B cell (primary cell): ENCODE data around the gene SLC22A17. TPM values are rescaled to one million over a fixed set of nuclear protein-coding genes. Genes with fewer than 3 reads are reported as not detected.

Source experiments
- ATAC-seq: fragments of 200-7000 bp; cut with Tn5 transposase; one replicate; pipeline ENCODE4 v1.10.0; 2021; ENCODE audit warnings: low read depth, mild to moderate bottlenecking, moderate number of reproducible peaks, moderate library complexity
- CTCF ChIA-PET: fragments of 350-600 bp; sonication (Branson Sonifier 250); formaldehyde crosslinking; loops from one replicate; lab custom pipeline; 2021; ENCODE audit warnings: antibody characterized with exemption, inconsistent platforms; lab: Charles Lee
- POLR2A ChIA-PET: fragments of 350-600 bp; sonication (Branson Sonifier 250); formaldehyde crosslinking; loops from one replicate; lab custom pipeline; 2021; ENCODE audit warnings: antibody characterized with exemption; lab: Charles Lee
- DNase-seq: peaks from one replicate; pipeline ENCODE4 v3.0.0; 2013
- H2AFZ ChIP-seq: 2 replicates; pipeline ENCODE4 v1.6.1; 2012; ENCODE audit warnings: mild to moderate bottlenecking, low read depth, low read length; ENCODE audit not compliant: insufficient read depth, poor library complexity, severe bottlenecking
- H3K27ac ChIP-seq, 2 donors: 1 replicate in 1 of 2; 2 replicates in 1 of 2; pipeline ENCODE4 v1.5.1; 2012 to 2013; ENCODE audit warnings: low read length in 2 of 2, mild to moderate bottlenecking in 2 of 2, moderate library complexity in 1 of 2
- H3K27me3 ChIP-seq, 4 experiments: fragments of 200-600 bp in 1 of 4; sonication (generic) in 1 of 4; replicated peaks in 1 of 4; 1 replicate in 2 of 4; 2 replicates in 2 of 4; pipeline versions ENCODE4 v1.6.1 to v1.7.0; 2013 to 2016; ENCODE audit warnings: low read length in 3 of 4, mild to moderate bottlenecking in 2 of 4, mixed read lengths in 1 of 4, moderate library complexity in 1 of 4; ENCODE audit not compliant: insufficient read depth in 4 of 4, control insufficient read depth in 3 of 4; ENCODE audit errors: control extremely low read depth in 1 of 4
- H3K36me3 ChIP-seq, 2 experiments: replicated peaks in 1 of 2; 1 replicate in 1 of 2; 2 replicates in 1 of 2; pipeline versions ENCODE4 v1.6.1 to v1.7.1; 2013; ENCODE audit warnings: low read length in 1 of 2; ENCODE audit not compliant: insufficient read depth in 2 of 2, control insufficient read depth in 1 of 2; ENCODE audit errors: control extremely low read depth in 1 of 2, extremely low read depth in 1 of 2
- H3K4me1 ChIP-seq, 2 donors: fragments of 200-600 bp in 1 of 2; sonication (generic) in 1 of 2; 1 replicate in 1 of 2; 2 replicates in 1 of 2; pipeline versions ENCODE4 v1.5.1 to v1.6.1; 2013 to 2017; ENCODE audit warnings: low read length in 2 of 2; ENCODE audit not compliant: control insufficient read depth in 2 of 2, insufficient read depth in 2 of 2
- H3K4me2 ChIP-seq: replicated peaks from 2 replicates; pipeline ENCODE3; 2012; ENCODE audit warnings: mild to moderate bottlenecking, low read depth, low read length; ENCODE audit not compliant: poor library complexity, severe bottlenecking
- H3K4me3 ChIP-seq, 5 experiments: fragments of 200-600 bp in 1 of 5; sonication (generic) in 1 of 5; 1 replicate in 3 of 5; 2 replicates in 2 of 5; pipeline versions ENCODE4 v1.5.1 to v1.7.0; 2011 to 2016; ENCODE audit warnings: low read length in 4 of 5, mild to moderate bottlenecking in 4 of 5, low read depth in 2 of 5, control low read depth in 1 of 5, moderate library complexity in 1 of 5; ENCODE audit not compliant: insufficient read depth in 1 of 5; ENCODE audit errors: control extremely low read depth in 1 of 5, extremely low read depth in 1 of 5
- H3K79me2 ChIP-seq: fragments of 200-600 bp; sonication (generic); one replicate; pipeline ENCODE4 v1.6.0; 2016; ENCODE audit warnings: low read length; ENCODE audit not compliant: control insufficient read depth, insufficient read depth
- H3K9ac ChIP-seq: fragments of 200-600 bp; sonication (generic); 2 replicates; pipeline ENCODE4 v1.6.1; 2017; ENCODE audit warnings: mild to moderate bottlenecking, low read length, moderate library complexity
- H3K9me3 ChIP-seq, 3 donors: one replicate each; pipeline versions ENCODE4 v1.6.1 to v1.7.1; 2013; ENCODE audit warnings: low read length in 2 of 3; ENCODE audit not compliant: control insufficient read depth in 2 of 3, insufficient read depth in 1 of 3; ENCODE audit errors: control extremely low read depth in 1 of 3
- H4K20me1 ChIP-seq: 2 replicates; pipeline ENCODE4 v1.6.0; 2012; ENCODE audit warnings: mild to moderate bottlenecking, low read length; ENCODE audit not compliant: insufficient read depth, control insufficient read depth, poor library complexity, severe bottlenecking
- H3K27ac Mint-ChIP-seq: one replicate; pipeline ENCODE4 v1.8.0; 2021; ENCODE audit warnings: mixed read lengths
- H3K27me3 Mint-ChIP-seq: one replicate; pipeline ENCODE4 v1.8.0; 2021; ENCODE audit warnings: mixed read lengths
- H3K4me1 Mint-ChIP-seq: one replicate; pipeline ENCODE4 v1.8.0; 2021; ENCODE audit warnings: mixed read lengths
- H3K4me3 Mint-ChIP-seq: one replicate; pipeline ENCODE4 v1.8.0; 2021; ENCODE audit warnings: mixed read lengths
- H3K9me3 Mint-ChIP-seq: one replicate; pipeline ENCODE4 v1.8.0; 2022; ENCODE audit warnings: mixed read lengths; ENCODE audit not compliant: insufficient read depth
- CTCF ChIP-seq: fragments of 200-600 bp; IDR thresholded peaks from one replicate; pipeline ENCODE4 v1.8.0; 2022; ENCODE audit warnings: antibody characterized with exemption, mild to moderate bottlenecking
- EZH2 ChIP-seq: IDR thresholded peaks from 2 replicates; pipeline ENCODE4 v1.6.1; 2012; ENCODE audit warnings: borderline replicate concordance, low read depth, mild to moderate bottlenecking, moderate library complexity, low read length; ENCODE audit not compliant: insufficient read depth, poor library complexity, severe bottlenecking
- WGBS: methylation state at CpG from one replicate; pipeline ENCODE4 v1.1.5; 2013; ENCODE audit warnings: missing lambda C conversion rate; ENCODE audit not compliant: insufficient coverage; 5-methylcytosine and 5-hydroxymethylcytosine counted together
- intact Hi-C: fragments of 100-400 bp; cut with micrococcal nuclease; formaldehyde crosslinking; loops from one replicate; pipeline ENCODE4 v1.10.0; 2022
- polyA plus RNA-seq: library from polyadenylated mRNA; depleted of rRNA; stranded (reverse); fragments of >200 nt; gene quantifications from 2 replicates; pipeline ENCODE4 v1.2.3, GENCODE V29; 2012
- total RNA-seq, 2 donors: library from RNA; stranded (reverse); fragments of 120-200 nt in 1 of 2; gene quantifications; 1 replicate in 1 of 2; 2 replicates in 1 of 2; pipeline versions ENCODE4 v1.2.3 to v1.2.4, GENCODE V29; 2013 to 2022

The SLC22A17 gene
- total and polyA plus RNA-seq, 2 donors (not counting 1 experiment from before 2014, with no cell fraction given), result 0.89 to 0.92 TPM

GRCh38 chr14:23373041-23373440 is 20.4 kb upstream of the SLC22A17 start:
- Histone ChIP-seq H3K9me3 (no peaks in the 10 kb centered on the region), H3K36me3 (no peaks in the 10 kb centered on the region), H3K4me3 (no peak overlapping the region), H3K27me3 (peaks cover 0 to 3% (median 2%) of the 10 kb centered on the region in 4 experiments), H3K27ac (no peak overlapping the region), H3K79me2 (no peaks in the 10 kb centered on the region), H3K4me1 (no peaks in the 10 kb centered on the region), H3K4me2 (no peak overlapping the region), H4K20me1 (no peaks in the 10 kb centered on the region), H2AFZ (no peak overlapping the region), H3K9ac (no peak overlapping the region)
- Mint-ChIP-seq H3K4me3 (no peak overlapping the region), H3K27ac (no peak overlapping the region), H3K9me3 (no peaks in the 10 kb centered on the region), H3K4me1 (no peaks in the 10 kb centered on the region), H3K27me3 (peaks cover 17% of the 10 kb centered on the region)
- POLR2A ChIA-PET, result no interaction called here
- 96% methylated on average over 3 of the region's 3 CpGs for WGBS
- CTCF ChIA-PET, result interaction anchor here (1.9 kb wide), 1 partner anchor 12 kb away, joined by 4 read pairs; no protein-coding TSS in a partner anchor
- DNase-seq, result no peak
- no peak for TF ChIP-seq EZH2
- TF ChIP-seq CTCF, result no peak
- ATAC-seq, result no peak
- intact Hi-C loops, result no loop called here

GRCh38 chr14:23372509-23372908 is 19.8 kb upstream of the SLC22A17 start, which contains the start of gene IL25:
IL25 (plus strand) TSS chr14:23372809.
- Histone ChIP-seq H4K20me1 (no peaks in the 10 kb centered on the region), H3K27me3 (peaks cover 0 to 6% (median 2%) of the 10 kb centered on the region in 4 experiments), H3K4me1 (no peaks in the 10 kb centered on the region), H3K9ac (no peak within 1 kb of the TSS), H2AFZ (no peak within 1 kb of the TSS), H3K36me3 (no peaks in the 10 kb centered on the region), H3K79me2 (no peaks in the 10 kb centered on the region), H3K4me2 (no peak within 1 kb of the TSS), H3K27ac (no peak within 1 kb of the TSS), H3K4me3 (no peak within 1 kb of the TSS), H3K9me3 (no peaks in the 10 kb centered on the region)
- Mint-ChIP-seq H3K27me3 (peaks cover 22% of the 10 kb centered on the region), H3K4me1 (no peaks in the 10 kb centered on the region), H3K9me3 (no peaks in the 10 kb centered on the region), H3K4me3 (no peak within 1 kb of the TSS), H3K27ac (no peak within 1 kb of the TSS)
- ChIA-PET CTCF (no interaction called here), POLR2A (no interaction called here)
- DNase-seq (no peak), ATAC-seq (no peak)
- 48% methylated on average over 2 of the region's 2 CpGs for WGBS
- intact Hi-C loops, result no loop called here
- TF ChIP-seq CTCF, result no peak
- TF ChIP-seq EZH2, result no peak
